ENCODE results near the gene FBXW11. TPM values are rescaled to one million over a fixed set of nuclear protein-coding genes. Genes with fewer than 3 reads are reported as not detected.
"Not testable (repeated sequence)": the region's sequence is repeated elsewhere in the genome, so short reads cannot be mapped to it uniquely, and the experiment has no call there.

FBXW11 gene
- total RNA-seq, 4 donors from 2014 or later: 22.8 to 44.8 (median 40.3) TPM

- DNase-seq: no peak
- in situ Hi-C loops (cut with MboI; ENCODE audit: low pct_ligation_motif_present in 1 of 4, low pct_unique_long_range_greater_than_20kb in 1 of 4, low sequenced_read_pairs in 3 of 4): no loop called here
- 85 to 92% methylated on average over 2 to 3 of the region's 3 CpGs for WGBS, 2 donors (ENCODE audit: low coverage in 1 of 2)
- TF ChIP-seq POLR2AphosphoS5 (IDR thresholded peaks at IDR 0.05) (no peak), EP300 (IDR thresholded peaks at IDR 0.05; ENCODE audit: low read depth) (no peak), CTCF (IDR thresholded peaks at IDR 0.05) (no peak), POLR2A (IDR thresholded peaks at IDR 0.05) (no peak)
- Histone ChIP-seq H3K4me3 (no peak overlapping the region), H3K4me1 (no peaks in the 10 kb centered on the region), H3K27ac (no peak overlapping the region), H3K27me3 (no peaks in the 10 kb centered on the region), H3K36me3 (no peaks in the 10 kb centered on the region), H3K9me3 (no peaks in the 10 kb centered on the region)
- intact Hi-C loops (cut with DNase I; ENCODE audit: low total_unique reads): no loop called here
Observed at GRCh38 chr5:171927345-171927941, 79.0 kb downstream of the FBXW11 start.

GRCh38 chr5:171926311-171926710 is 80.1 kb downstream of the FBXW11 start:
- Histone ChIP-seq H3K27me3 (no peaks in the 10 kb centered on the region), H3K4me1 (no peaks in the 10 kb centered on the region), H3K9me3 (no peaks in the 10 kb centered on the region), H3K27ac (no peak overlapping the region), H3K4me3 (no peak overlapping the region), H3K36me3 (no peaks in the 10 kb centered on the region)
- no peak for DNase-seq
- 76 to 88% methylated on average over 3 to 8 of the region's 8 CpGs for whole genome bisulfite sequencing, 2 donors (ENCODE audit: low coverage in 1 of 2)
- TF ChIP-seq EP300 (IDR thresholded peaks at IDR 0.05; ENCODE audit: low read depth): no peak
- TF ChIP-seq POLR2AphosphoS5 (IDR thresholded peaks at IDR 0.05): no peak
- TF ChIP-seq CTCF (IDR thresholded peaks at IDR 0.05): no peak
- TF ChIP-seq POLR2A (IDR thresholded peaks at IDR 0.05): no peak
- intact Hi-C loops (cut with DNase I; ENCODE audit: low total_unique reads): no loop called here
- in situ Hi-C loops (cut with MboI; ENCODE audit: low pct_ligation_motif_present in 1 of 4, low pct_unique_long_range_greater_than_20kb in 1 of 4, low sequenced_read_pairs in 3 of 4): no loop called here

GRCh38 chr5:171924493-171925122 is 81.8 kb downstream of the FBXW11 start:
- TF ChIP-seq POLR2AphosphoS5 (IDR thresholded peaks at IDR 0.05): no peak
- TF ChIP-seq CTCF (IDR thresholded peaks at IDR 0.05): no peak
- TF ChIP-seq EP300 (IDR thresholded peaks at IDR 0.05; ENCODE audit: low read depth): no peak
- TF ChIP-seq POLR2A (IDR thresholded peaks at IDR 0.05): no peak
- H3K27ac ChIP-seq: no peak overlapping the region
- in situ Hi-C loops (cut with MboI; ENCODE audit: low pct_ligation_motif_present in 1 of 4, low pct_unique_long_range_greater_than_20kb in 1 of 4, low sequenced_read_pairs in 3 of 4) (loop anchor here in 1 of 4 donors (25.0 kb wide), 1 partner anchor 512 kb away; the partner anchor contains the start of gene FGF18), intact Hi-C loops (cut with DNase I; ENCODE audit: low total_unique reads) (no loop called here)
- DNase-seq: no peak
- no peaks in the 10 kb centered on the region for H3K36me3 ChIP-seq
- no peaks in the 10 kb centered on the region for H3K27me3 ChIP-seq
- H3K4me1 ChIP-seq: no peaks in the 10 kb centered on the region
- no peak overlapping the region for H3K4me3 ChIP-seq
- no peaks in the 10 kb centered on the region for H3K9me3 ChIP-seq
- 95 to 100% methylated on average over 2 to 25 of the region's 25 CpGs for WGBS, 2 donors (ENCODE audit: low coverage in 1 of 2)

GRCh38 chr5:171920765-171921391 is 85.6 kb downstream of the FBXW11 start:
- Histone ChIP-seq H3K36me3 (no peaks in the 10 kb centered on the region), H3K4me3 (no peak overlapping the region), H3K27ac (no peak overlapping the region), H3K27me3 (no peaks in the 10 kb centered on the region), H3K9me3 (no peaks in the 10 kb centered on the region), H3K4me1 (no peaks in the 10 kb centered on the region)
- WGBS, 2 donors (ENCODE audit: low coverage in 1 of 2): 87 to 91% methylated on average over 6 of the region's 6 CpGs
- in situ Hi-C loops (cut with MboI; ENCODE audit: low pct_ligation_motif_present in 1 of 4, low pct_unique_long_range_greater_than_20kb in 1 of 4, low sequenced_read_pairs in 3 of 4): loop anchor here in 1 of 4 donors (25.0 kb wide), 1 partner anchor 509 kb away; the partner anchor contains the start of gene FGF18
- no peak for TF ChIP-seq EP300 (IDR thresholded peaks at IDR 0.05; ENCODE audit: low read depth)
- TF ChIP-seq POLR2A (IDR thresholded peaks at IDR 0.05): no peak
- no peak for TF ChIP-seq CTCF (IDR thresholded peaks at IDR 0.05)
- TF ChIP-seq POLR2AphosphoS5 (IDR thresholded peaks at IDR 0.05): no peak
- DNase-seq: no peak
- intact Hi-C loops (cut with DNase I; ENCODE audit: low total_unique reads): no loop called here

- WGBS, 2 donors (ENCODE audit: low coverage in 1 of 2): 95 to 100% methylated on average over 4 of the region's 4 CpGs
- peaks cover 2 to 26% (median 6%) of the 10 kb centered on the region in 4 donors for H3K4me1 ChIP-seq
- not testable (repeated sequence) for H3K9me3 ChIP-seq, H3K36me3 ChIP-seq, H3K4me3 ChIP-seq, H3K27ac ChIP-seq, H3K27me3 ChIP-seq, DNase-seq
- in situ Hi-C loops (cut with MboI; ENCODE audit: low pct_ligation_motif_present in 1 of 4, low pct_unique_long_range_greater_than_20kb in 1 of 4, low sequenced_read_pairs in 3 of 4) (loop anchor here in 3 of 4 donors (10.0 to 25.0 kb wide), 3 partner anchors 119 to 503 kb away; partner anchors contain the start of gene FGF18 (in 1 of the 3)), intact Hi-C loops (cut with DNase I; ENCODE audit: low total_unique reads) (loop anchor here (10.0 kb wide), 1 partner anchor 129 kb away; no protein-coding TSS in a partner anchor)
Observed at GRCh38 chr5:171915700-171916099, 90.7 kb downstream of the FBXW11 start.

Measured in transverse colon (tissue), 4 donors.